Measurements from ENCODE around the gene LHB.
A peak's percentile ranks its signal among the peaks of the same experiment; 100 is the strongest.
"Not testable (repeated sequence)": the region's sequence is repeated elsewhere in the genome, so short reads cannot be mapped to it uniquely, and the experiment has no call there.

The LHB gene

DNA sequence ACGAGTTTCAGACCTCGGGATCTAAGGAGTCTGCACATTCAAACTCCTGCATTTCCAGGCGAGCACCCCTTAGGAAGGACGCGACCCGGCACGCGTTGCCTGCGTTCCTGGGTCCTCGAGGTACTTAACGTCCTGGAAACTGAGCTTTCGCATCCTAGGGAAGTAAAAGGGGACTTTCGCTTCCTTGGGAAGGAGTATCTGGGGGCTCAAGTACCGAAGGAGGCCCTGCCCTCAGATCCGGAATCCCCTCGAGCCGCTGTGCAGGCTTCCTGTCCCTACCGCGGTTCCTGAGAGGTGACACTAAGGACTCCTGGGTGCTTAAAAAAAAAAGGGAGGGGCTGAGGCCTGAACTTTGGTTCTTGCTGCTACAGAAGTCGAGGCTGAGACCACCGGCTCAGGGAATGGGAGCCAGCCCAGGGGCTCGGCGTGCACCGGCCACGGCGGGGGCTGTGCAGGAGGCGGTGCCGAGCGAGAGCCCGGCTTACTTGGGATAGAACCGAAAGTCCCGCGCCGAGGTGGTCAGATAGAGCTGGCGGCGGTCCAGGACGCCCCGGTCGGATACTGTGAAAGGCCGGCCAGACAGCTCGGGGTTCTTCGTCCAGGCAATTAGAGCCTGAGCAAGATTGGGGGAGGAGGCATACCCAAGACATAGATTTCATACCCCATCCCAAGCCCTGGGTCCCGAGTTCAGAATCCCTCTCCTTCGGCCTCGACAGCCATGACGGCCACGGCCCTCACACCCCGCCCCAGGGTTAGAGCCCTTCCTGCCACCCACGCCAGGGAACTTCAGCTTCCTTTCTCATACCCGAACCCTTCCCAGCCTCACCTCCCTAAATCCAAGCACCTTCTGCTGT is 1.7 kb upstream of the LHB start:
- peaks cover 13% of the 10 kb centered on the region for H3K27me3 ChIP-seq (replicated peaks; ENCODE audit: control insufficient read depth, insufficient read depth, low read length)
- peak overlapping the region; percentile 69 for H3K4me3 ChIP-seq (ENCODE audit: low read length)
- DNase-seq (ENCODE audit: low read depth), result peak; percentile 35
- H3K36me3 ChIP-seq (ENCODE audit: control insufficient read depth, insufficient read depth, low read length, severe bottlenecking), result peaks cover 21% of the 10 kb centered on the region
- not testable (repeated sequence) for H3K9me3 ChIP-seq (ENCODE audit: control insufficient read depth, low read length); H3K4me1 ChIP-seq (ENCODE audit: control insufficient read depth, insufficient read depth, low read length)
- H3K9ac ChIP-seq (ENCODE audit: low read length), result peak overlapping the region; percentile 51

DNA sequence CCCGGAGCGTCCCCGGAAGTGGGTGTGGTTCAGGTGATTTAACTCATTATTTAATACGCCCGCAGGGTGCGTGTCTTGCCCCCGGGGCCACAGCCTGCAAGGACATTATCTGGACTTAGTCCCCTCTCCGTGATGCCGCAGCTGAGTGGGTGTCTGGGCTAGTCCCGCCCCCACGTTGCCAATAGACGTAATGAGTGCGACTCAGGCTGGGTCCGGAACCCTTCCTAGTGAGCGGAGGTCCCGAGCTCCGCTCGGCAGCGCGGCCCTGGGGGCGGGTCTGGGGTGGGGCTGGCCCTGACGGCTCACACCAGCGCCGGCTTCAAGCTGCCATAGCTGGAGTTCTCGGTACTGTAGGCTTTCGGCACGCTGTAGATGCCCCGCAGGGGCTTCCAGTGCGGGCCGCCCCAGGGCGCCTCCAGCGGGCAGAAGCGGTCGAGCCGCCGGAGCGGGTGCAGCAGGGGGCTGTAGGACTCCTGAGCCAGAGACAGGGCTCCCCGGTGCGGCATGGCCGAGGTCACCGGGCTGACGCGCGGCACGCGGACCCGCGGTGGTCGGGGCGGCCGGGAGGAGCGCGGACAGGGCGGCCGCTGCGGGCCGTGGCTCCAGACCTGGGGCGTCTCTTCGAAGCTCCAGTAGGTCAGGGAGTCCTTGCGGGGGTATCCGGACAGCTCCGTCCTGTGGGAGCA is 918 bp upstream of the LHB start:
- DNase-seq (ENCODE audit: low read depth), result peak; percentile 78
- H3K9me3 ChIP-seq (ENCODE audit: control insufficient read depth, low read length), result no peaks in the 10 kb centered on the region
- H3K36me3 ChIP-seq (ENCODE audit: control insufficient read depth, insufficient read depth, low read length, severe bottlenecking), result peaks cover 24% of the 10 kb centered on the region
- peaks cover 10% of the 10 kb centered on the region for H3K4me1 ChIP-seq (ENCODE audit: control insufficient read depth, insufficient read depth, low read length)
- H3K9ac ChIP-seq (ENCODE audit: low read length), result peak overlapping the region; percentile 51
- H3K4me3 ChIP-seq (ENCODE audit: low read length), result peak overlapping the region; percentile 69
- peaks cover 13% of the 10 kb centered on the region for H3K27me3 ChIP-seq (replicated peaks; ENCODE audit: control insufficient read depth, insufficient read depth, low read length)

DNA sequence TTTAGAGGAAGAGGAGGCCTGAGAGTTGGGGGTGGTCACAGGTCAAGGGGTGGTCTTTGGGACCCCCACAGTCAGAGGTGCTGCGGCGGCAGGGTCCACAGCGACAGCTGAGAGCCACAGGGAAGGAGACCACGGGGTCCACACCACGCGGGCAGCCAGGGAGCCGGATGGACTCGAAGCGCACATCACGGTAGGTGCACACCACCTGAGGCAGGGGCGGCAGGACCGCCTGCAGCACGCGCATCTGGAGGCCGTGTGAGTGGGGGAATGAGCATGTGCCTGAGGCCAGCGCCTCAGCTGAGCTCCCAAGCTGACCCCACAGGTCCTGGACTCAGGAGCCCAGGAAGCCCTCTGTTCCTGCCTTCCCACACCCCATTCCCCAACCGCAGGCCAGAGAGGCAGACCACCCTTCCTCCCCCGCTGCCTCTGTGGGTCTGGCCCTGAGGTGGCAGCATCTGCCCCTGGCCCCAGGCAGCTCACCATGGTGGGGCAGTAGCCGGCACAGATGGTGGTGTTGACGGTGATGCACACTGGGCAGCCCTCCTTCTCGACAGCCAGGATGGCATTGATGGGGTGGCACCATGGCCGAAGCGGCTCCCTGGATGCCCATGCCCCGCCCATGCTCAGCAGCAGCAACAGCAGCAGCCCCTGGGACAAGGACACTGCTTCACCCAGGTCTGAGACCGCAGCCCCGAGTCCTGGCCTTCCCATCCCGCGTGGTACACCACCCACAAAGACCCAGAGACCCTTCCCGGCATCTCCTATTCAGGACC is 638 bp downstream of the LHB start:
- H3K9me3 ChIP-seq (ENCODE audit: control insufficient read depth, low read length), result no peaks in the 10 kb centered on the region

DNA sequence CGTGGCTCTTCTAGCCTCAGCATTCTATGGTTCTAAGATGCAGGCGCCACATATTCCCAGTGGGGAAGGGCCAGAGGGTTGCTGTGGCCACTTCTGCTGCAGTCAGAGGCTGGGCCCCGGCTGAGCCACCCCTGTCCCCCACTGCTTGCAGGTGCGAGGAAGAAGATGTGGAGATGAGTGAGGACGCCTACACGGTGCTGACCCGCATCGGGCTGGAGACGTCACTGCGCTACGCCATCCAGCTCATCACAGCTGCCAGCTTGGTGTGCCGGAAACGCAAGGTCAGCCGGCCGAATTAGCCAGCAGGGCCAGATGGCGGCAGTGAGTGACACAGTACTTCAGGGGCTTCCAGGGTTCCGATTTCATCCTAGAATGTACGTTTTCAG is 2.0 kb downstream of the LHB start:
- peaks cover 44% of the 10 kb centered on the region for H3K36me3 ChIP-seq (ENCODE audit: control insufficient read depth, insufficient read depth, low read length, severe bottlenecking)
- no peaks in the 10 kb centered on the region for H3K9me3 ChIP-seq (ENCODE audit: control insufficient read depth, low read length)
- H3K9ac ChIP-seq (ENCODE audit: low read length), result no peak overlapping the region
- DNase-seq (ENCODE audit: low read depth), result no peak
- H3K4me1 ChIP-seq (ENCODE audit: control insufficient read depth, insufficient read depth, low read length), result peaks cover 10% of the 10 kb centered on the region
- H3K4me3 ChIP-seq (ENCODE audit: low read length), result no peak overlapping the region
- peaks cover 3% of the 10 kb centered on the region for H3K27me3 ChIP-seq (replicated peaks; ENCODE audit: control insufficient read depth, insufficient read depth, low read length)

More for the DNA sequence above, 638 bp downstream of the LHB start:
- no peak overlapping the region for H3K9ac ChIP-seq (ENCODE audit: low read length)
- peaks cover 10% of the 10 kb centered on the region for H3K4me1 ChIP-seq (ENCODE audit: control insufficient read depth, insufficient read depth, low read length)
- peaks cover 40% of the 10 kb centered on the region for H3K36me3 ChIP-seq (ENCODE audit: control insufficient read depth, insufficient read depth, low read length, severe bottlenecking)
- no peak overlapping the region for H3K4me3 ChIP-seq (ENCODE audit: low read length)
- peaks cover 13% of the 10 kb centered on the region for H3K27me3 ChIP-seq (replicated peaks; ENCODE audit: control insufficient read depth, insufficient read depth, low read length)
- DNase-seq (ENCODE audit: low read depth), result no peak

DNA sequence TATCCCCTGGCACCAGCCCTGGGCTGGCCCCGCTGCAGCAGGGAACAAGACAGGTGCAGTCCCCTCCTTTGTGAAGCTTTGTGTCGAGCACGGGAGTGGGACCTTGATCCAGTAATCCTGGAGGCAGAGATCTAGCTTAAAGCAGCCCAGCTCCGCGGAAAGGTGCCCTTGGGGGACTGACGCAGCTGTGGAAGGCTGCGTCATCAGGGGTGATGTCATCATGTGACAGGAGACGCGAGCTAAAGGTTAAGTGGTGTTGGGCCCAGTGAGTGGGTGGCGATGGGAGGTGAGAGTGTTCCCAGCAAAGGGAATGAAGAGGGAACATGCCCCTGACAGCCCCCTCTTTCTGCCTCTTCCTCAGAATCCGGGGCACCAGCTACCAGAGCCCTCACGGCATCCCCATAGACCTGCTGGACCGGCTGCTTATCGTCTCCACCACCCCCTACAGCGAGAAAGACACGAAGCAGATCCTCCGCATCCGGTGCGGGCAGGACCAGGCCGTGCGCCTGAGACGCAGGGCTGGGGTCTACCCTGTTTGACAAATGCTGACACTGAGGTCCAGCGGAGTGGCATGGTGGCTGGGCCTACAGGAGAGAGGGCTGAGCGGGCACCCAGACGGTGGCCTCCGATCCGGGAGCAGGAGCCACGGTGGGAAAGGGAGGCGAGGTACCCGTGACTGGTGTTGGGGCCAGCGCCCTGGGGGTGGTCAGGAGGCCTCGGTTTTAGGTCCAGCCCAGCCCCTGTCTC is 2.6 kb downstream of the LHB start:
- no peak for DNase-seq (ENCODE audit: low read depth)
- H3K4me1 ChIP-seq (ENCODE audit: control insufficient read depth, insufficient read depth, low read length), result peaks cover 10% of the 10 kb centered on the region
- H3K36me3 ChIP-seq (ENCODE audit: control insufficient read depth, insufficient read depth, low read length, severe bottlenecking), result peaks cover 50% of the 10 kb centered on the region
- no peaks in the 10 kb centered on the region for H3K9me3 ChIP-seq (ENCODE audit: control insufficient read depth, low read length)
- H3K4me3 ChIP-seq (ENCODE audit: low read length), result no peak overlapping the region
- H3K9ac ChIP-seq (ENCODE audit: low read length), result no peak overlapping the region
- H3K27me3 ChIP-seq (replicated peaks; ENCODE audit: control insufficient read depth, insufficient read depth, low read length), result peaks cover 3% of the 10 kb centered on the region

DNA sequence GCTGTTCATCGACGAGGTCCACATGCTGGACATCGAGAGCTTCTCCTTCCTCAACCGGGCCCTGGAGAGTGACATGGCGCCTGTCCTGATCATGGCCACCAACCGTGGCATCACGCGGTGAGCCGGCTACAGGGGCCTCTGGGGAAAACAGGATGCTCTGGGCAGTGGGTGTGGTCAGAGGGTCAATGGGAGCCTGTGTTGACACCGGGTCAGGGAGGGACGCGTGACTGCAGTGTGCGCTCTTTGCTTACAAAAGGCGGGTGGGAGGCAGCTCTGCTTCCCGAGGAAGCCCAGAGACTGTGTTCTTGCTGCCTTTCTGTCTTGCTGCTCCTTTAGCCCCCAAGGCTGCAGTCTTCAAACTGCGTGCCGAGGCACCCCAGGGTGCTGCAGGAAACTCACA is 5.7 kb downstream of the LHB start:
- Histone ChIP-seq H3K36me3 (ENCODE audit: control insufficient read depth, insufficient read depth, low read length, severe bottlenecking) (peaks cover 63% of the 10 kb centered on the region), H3K9ac (ENCODE audit: low read length) (no peak overlapping the region), H3K27me3 (replicated peaks; ENCODE audit: control insufficient read depth, insufficient read depth, low read length) (no peaks in the 10 kb centered on the region), H3K4me1 (ENCODE audit: control insufficient read depth, insufficient read depth, low read length) (no peaks in the 10 kb centered on the region), H3K9me3 (ENCODE audit: control insufficient read depth, low read length) (no peaks in the 10 kb centered on the region), H3K4me3 (ENCODE audit: low read length) (no peak overlapping the region)
- DNase-seq (ENCODE audit: low read depth), result no peak

DNA sequence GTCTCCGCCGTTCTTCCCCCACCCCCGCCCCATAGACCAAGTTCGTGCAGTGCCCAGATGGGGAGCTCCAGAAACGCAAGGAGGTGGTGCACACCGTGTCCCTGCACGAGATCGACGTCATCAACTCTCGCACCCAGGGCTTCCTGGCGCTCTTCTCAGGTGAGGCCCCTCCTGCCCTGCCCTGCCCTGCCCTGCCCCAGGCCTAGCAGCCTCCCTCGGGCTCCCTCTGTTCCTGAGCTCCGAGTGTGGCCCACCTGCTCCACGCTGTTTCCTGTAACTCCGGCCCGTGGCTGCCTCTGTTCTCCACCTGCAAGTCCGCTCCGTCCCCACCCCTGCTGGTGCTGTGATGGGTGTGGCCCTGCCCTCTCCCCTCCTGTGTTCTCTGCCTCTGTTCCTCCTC is 6.4 kb downstream of the LHB start:
- H3K36me3 ChIP-seq (ENCODE audit: control insufficient read depth, insufficient read depth, low read length, severe bottlenecking), result peaks cover 61% of the 10 kb centered on the region
- no peak for DNase-seq (ENCODE audit: low read depth)

DNA sequence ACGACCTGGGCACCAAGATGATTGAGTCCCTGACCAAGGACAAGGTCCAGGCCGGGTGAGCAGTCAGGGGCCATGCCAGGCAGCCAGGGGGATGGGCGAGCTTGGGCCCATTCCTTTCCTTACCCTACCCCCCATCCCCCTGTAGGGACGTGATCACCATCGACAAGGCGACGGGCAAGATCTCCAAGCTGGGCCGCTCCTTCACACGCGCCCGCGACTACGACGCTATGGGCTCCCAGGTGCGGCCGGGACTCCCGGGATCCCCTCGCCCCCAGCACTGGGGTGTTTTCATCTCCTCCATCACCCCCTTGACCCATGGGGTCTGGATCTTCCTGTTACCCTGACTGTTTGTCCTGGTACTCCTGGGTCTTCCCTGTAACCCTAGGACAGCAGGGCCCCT is 7.1 kb downstream of the LHB start:
- Histone ChIP-seq H3K4me1 (ENCODE audit: control insufficient read depth, insufficient read depth, low read length) (no peaks in the 10 kb centered on the region), H3K36me3 (ENCODE audit: control insufficient read depth, insufficient read depth, low read length, severe bottlenecking) (peaks cover 61% of the 10 kb centered on the region), H3K9me3 (ENCODE audit: control insufficient read depth, low read length) (no peaks in the 10 kb centered on the region), H3K9ac (ENCODE audit: low read length) (no peak overlapping the region), H3K27me3 (replicated peaks; ENCODE audit: control insufficient read depth, insufficient read depth, low read length) (no peaks in the 10 kb centered on the region), H3K4me3 (ENCODE audit: low read length) (no peak overlapping the region)
- DNase-seq (ENCODE audit: low read depth), result no peak

More for the DNA sequence above, 6.4 kb downstream of the LHB start:
- no peaks in the 10 kb centered on the region for H3K9me3 ChIP-seq (ENCODE audit: control insufficient read depth, low read length)
- no peak overlapping the region for H3K9ac ChIP-seq (ENCODE audit: low read length)
- H3K27me3 ChIP-seq (replicated peaks; ENCODE audit: control insufficient read depth, insufficient read depth, low read length), result no peaks in the 10 kb centered on the region
- H3K4me3 ChIP-seq (ENCODE audit: low read length), result no peak overlapping the region
- no peaks in the 10 kb centered on the region for H3K4me1 ChIP-seq (ENCODE audit: control insufficient read depth, insufficient read depth, low read length)

DNA sequence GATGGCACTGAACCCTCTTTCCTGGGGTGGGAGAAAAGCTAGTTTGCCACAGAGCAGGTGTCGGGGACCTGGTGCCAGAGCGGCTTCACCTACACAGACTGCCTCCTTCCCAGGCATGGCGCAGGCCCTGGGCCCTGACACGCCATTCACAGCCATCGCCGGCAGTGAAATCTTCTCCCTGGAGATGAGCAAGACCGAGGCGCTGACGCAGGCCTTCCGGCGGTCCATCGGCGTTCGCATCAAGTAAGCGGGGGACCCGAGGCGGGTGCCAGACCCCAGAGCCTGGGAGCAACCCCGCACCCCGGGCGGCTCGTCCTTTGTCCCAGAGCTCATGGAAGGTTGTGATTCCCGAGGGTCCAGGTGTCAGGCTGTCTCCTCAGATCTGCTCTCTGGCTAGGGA is 10.0 kb downstream of the LHB start:
- DNase-seq (ENCODE audit: low read depth), result no peak
- H3K9me3 ChIP-seq (ENCODE audit: control insufficient read depth, low read length), result no peaks in the 10 kb centered on the region
- H3K27me3 ChIP-seq (replicated peaks; ENCODE audit: control insufficient read depth, insufficient read depth, low read length), result no peaks in the 10 kb centered on the region
- H3K36me3 ChIP-seq (ENCODE audit: control insufficient read depth, insufficient read depth, low read length, severe bottlenecking), result peaks cover 56% of the 10 kb centered on the region
- H3K9ac ChIP-seq (ENCODE audit: low read length), result no peak overlapping the region
- H3K4me1 ChIP-seq (ENCODE audit: control insufficient read depth, insufficient read depth, low read length), result no peaks in the 10 kb centered on the region
- H3K4me3 ChIP-seq (ENCODE audit: low read length), result no peak overlapping the region

DNA sequence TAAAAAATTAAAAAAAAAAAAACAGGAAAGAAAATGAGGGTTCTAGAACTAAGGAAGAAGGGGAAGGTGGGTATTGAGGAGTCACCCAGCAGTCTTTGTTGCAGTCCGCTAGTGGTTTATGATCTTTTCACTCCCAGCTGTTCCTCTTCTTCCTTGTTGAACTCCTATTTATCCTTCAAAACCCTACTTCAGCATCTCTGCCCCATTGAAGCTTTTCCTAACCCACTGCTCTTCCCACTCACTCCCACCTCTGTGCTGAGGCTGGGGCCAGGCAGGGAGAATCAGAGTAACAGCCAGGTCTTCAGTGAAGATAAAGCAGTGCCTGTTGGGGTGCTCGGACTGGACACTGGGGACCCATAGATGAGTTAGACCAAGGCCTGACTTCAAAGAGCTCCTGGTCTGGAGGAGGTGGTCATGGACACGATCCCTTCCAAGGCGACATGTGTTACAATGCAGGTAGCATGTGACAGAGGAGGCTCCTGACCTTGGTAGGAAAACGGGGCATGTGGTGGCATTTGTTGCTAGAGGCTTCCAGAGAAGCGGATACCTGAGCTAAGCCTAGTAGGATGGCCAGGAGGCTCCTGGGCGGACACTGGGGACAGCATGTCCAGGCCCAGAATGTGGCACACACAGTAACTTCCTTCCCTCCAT is 11.8 kb downstream of the LHB start:
- Histone ChIP-seq H3K9me3 (ENCODE audit: control insufficient read depth, low read length) (no peaks in the 10 kb centered on the region), H3K27me3 (replicated peaks; ENCODE audit: control insufficient read depth, insufficient read depth, low read length) (no peaks in the 10 kb centered on the region), H3K9ac (ENCODE audit: low read length) (no peak overlapping the region), H3K4me1 (ENCODE audit: control insufficient read depth, insufficient read depth, low read length) (no peaks in the 10 kb centered on the region), H3K4me3 (ENCODE audit: low read length) (no peak overlapping the region), H3K36me3 (ENCODE audit: control insufficient read depth, insufficient read depth, low read length, severe bottlenecking) (peaks cover 47% of the 10 kb centered on the region)
- no peak for DNase-seq (ENCODE audit: low read depth)

Data from adipocyte (in vitro differentiated cells).